Measurements from ENCODE around the gene IL27RA. TPM values are rescaled to one million over a fixed set of nuclear protein-coding genes. Genes with fewer than 3 reads are reported as not detected.

IL27RA gene
- total RNA-seq, 1 experiment from 2014 or later: 13.6 TPM

- Histone ChIP-seq H3K18ac (ENCODE audit: insufficient read length, low read depth, low read length) (no peak overlapping the region), H3K23me2 (ENCODE audit: insufficient read length, low read depth, low read length, poor library complexity, severe bottlenecking) (no peaks in the 10 kb centered on the region), H2BK15ac (ENCODE audit: low read depth, low read length) (no peak overlapping the region), H3K27ac (ENCODE audit: insufficient read length, low read depth, low read length) (no peak overlapping the region), H3K9me3 (ENCODE audit: control insufficient read depth, low read depth, low read length) (no peaks in the 10 kb centered on the region), H4K91ac (ENCODE audit: insufficient read length, low read depth, low read length) (no peak overlapping the region), H2AFZ (ENCODE audit: low read length) (no peak overlapping the region), H2BK20ac (ENCODE audit: low read depth, low read length, poor library complexity, severe bottlenecking) (no peak overlapping the region), H4K8ac (replicated peaks; ENCODE audit: insufficient read length, low read depth, low read length) (no peak overlapping the region), H2BK5ac (ENCODE audit: insufficient read length, low read length) (no peak overlapping the region), H4K5ac (ENCODE audit: insufficient read length, low read depth, low read length) (no peak overlapping the region), H3K4me2 (ENCODE audit: insufficient read depth, insufficient read length, low read length) (no peak overlapping the region), H3K79me1 (ENCODE audit: insufficient read depth, low read depth, low read length, poor library complexity, severe bottlenecking) (no peaks in the 10 kb centered on the region), H2BK12ac (ENCODE audit: insufficient read length, low read depth, low read length) (no peak overlapping the region), H3K56ac (ENCODE audit: insufficient read length, low read depth, low read length) (no peak overlapping the region), H3K23ac (ENCODE audit: insufficient read length, low read depth, low read length) (no peak overlapping the region), H3K4ac (ENCODE audit: low read depth, low read length) (no peak overlapping the region), H3K4me1 (ENCODE audit: insufficient read depth, low read length) (no peaks in the 10 kb centered on the region), H2AK5ac (ENCODE audit: insufficient read length, low read length) (no peak overlapping the region), H2BK120ac (ENCODE audit: low read depth, low read length, poor library complexity, severe bottlenecking) (no peak overlapping the region), H3K9ac (ENCODE audit: extremely low read depth, insufficient read length, low read length) (no peak overlapping the region), H3K79me2 (ENCODE audit: insufficient read depth, low read length) (no peaks in the 10 kb centered on the region), H3K27me3 (ENCODE audit: insufficient read depth, low read length) (no peaks in the 10 kb centered on the region), H3T11ph (ENCODE audit: low read length) (no peak overlapping the region), H4K20me1 (ENCODE audit: control insufficient read depth, insufficient read depth, insufficient read length) (no peaks in the 10 kb centered on the region), H3K14ac (ENCODE audit: insufficient read depth, low read length) (no peak overlapping the region)
- Mint-ChIP-seq H3K36me3 (ENCODE audit: insufficient read depth in 1 of 3, low read depth in 3 of 3) (peaks cover 4 to 39% (median 22%) of the 10 kb centered on the region in 3 experiments; a peak in 5 of 7 replicates), H3K27ac (no peak overlapping the region; a peak in 2 of 7 replicates), H3K9me3 (peaks cover 4 to 5% of the 10 kb centered on the region in 2 experiments; a peak in 2 of 5 replicates), H3K4me3 (no peak overlapping the region; a peak in 1 of 5 replicates), H3K4me1 (peaks cover 0 to 1% of the 10 kb centered on the region in 2 experiments; a peak in 2 of 4 replicates), H3K27me3 (ENCODE audit: low read depth) (no peaks in the 10 kb centered on the region)
- TF ChIP-seq, protein P1, sequence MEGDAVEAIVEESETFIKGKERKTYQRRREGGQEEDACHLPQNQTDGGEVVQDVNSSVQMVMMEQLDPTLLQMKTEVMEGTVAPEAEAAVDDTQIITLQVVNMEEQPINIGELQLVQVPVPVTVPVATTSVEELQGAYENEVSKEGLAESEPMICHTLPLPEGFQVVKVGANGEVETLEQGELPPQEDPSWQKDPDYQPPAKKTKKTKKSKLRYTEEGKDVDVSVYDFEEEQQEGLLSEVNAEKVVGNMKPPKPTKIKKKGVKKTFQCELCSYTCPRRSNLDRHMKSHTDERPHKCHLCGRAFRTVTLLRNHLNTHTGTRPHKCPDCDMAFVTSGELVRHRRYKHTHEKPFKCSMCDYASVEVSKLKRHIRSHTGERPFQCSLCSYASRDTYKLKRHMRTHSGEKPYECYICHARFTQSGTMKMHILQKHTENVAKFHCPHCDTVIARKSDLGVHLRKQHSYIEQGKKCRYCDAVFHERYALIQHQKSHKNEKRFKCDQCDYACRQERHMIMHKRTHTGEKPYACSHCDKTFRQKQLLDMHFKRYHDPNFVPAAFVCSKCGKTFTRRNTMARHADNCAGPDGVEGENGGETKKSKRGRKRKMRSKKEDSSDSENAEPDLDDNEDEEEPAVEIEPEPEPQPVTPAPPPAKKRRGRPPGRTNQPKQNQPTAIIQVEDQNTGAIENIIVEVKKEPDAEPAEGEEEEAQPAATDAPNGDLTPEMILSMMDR (conservative IDR thresholded peaks at IDR 0.05): no peak
- no CpG with 5 or more reads among the region's 13 CpGs for WGBS (ENCODE audit: extremely low coverage, insufficient read length, low lambda C conversion rate)
- DNase-seq: no peak
These were observed 36.4 kb upstream of the IL27RA start for GRCh38 chr19:13995017-13995728.
